Stimulated activated naive CD8-positive, alpha-beta T cell treated with anti-CD3 and anti-CD28 coated beads, Interleukin-15, Interleukin-2, amounts not matched to agents 100 ng/mL and 50 ng/mL, for 24 hours (primary cell): Measurements from ENCODE around the gene PAX5.
A peak's percentile ranks its signal among the peaks of the same experiment; 100 is the strongest.

Source experiments
- H3K27ac Mint-ChIP-seq: one replicate; pipeline ENCODE4 v1.8.0; 2021; ENCODE audit warnings: mild to moderate bottlenecking, mixed read lengths
- H3K27me3 Mint-ChIP-seq: one replicate; pipeline ENCODE4 v1.8.0; 2021; ENCODE audit warnings: mixed read lengths
- H3K36me3 Mint-ChIP-seq: one replicate; pipeline ENCODE4 v1.8.0; 2021; ENCODE audit warnings: low read depth, mixed read lengths
- H3K4me1 Mint-ChIP-seq: one replicate; pipeline ENCODE4 v1.8.0; 2021; ENCODE audit warnings: low read depth, mixed read lengths
- H3K4me3 Mint-ChIP-seq: one replicate; pipeline ENCODE4 v1.8.0; 2021; ENCODE audit warnings: mild to moderate bottlenecking, mixed read lengths
- H3K9me3 Mint-ChIP-seq: one replicate; pipeline ENCODE4 v1.8.0; 2021; ENCODE audit warnings: mixed read lengths

PAX5 gene

GRCh38 chr9:36846621-36847020, 187.4 kb downstream of the PAX5 start:
- H3K9me3 Mint-ChIP-seq = no peaks in the 10 kb centered on the region
- no peaks in the 10 kb centered on the region for H3K36me3 Mint-ChIP-seq
- H3K27ac Mint-ChIP-seq = no peak overlapping the region
- H3K27me3 Mint-ChIP-seq = no peaks in the 10 kb centered on the region
- no peaks in the 10 kb centered on the region for H3K4me1 Mint-ChIP-seq
- no peak overlapping the region for H3K4me3 Mint-ChIP-seq

GRCh38 chr9:36845844-36846243, 188.2 kb downstream of the PAX5 start:
- Mint-ChIP-seq H3K27ac (no peak overlapping the region), H3K27me3 (no peaks in the 10 kb centered on the region), H3K9me3 (no peaks in the 10 kb centered on the region), H3K4me1 (no peaks in the 10 kb centered on the region), H3K4me3 (no peak overlapping the region), H3K36me3 (no peaks in the 10 kb centered on the region)

- Mint-ChIP-seq H3K9me3 (no peaks in the 10 kb centered on the region), H3K4me3 (no peak overlapping the region), H3K36me3 (no peaks in the 10 kb centered on the region), H3K27me3 (no peaks in the 10 kb centered on the region), H3K4me1 (no peaks in the 10 kb centered on the region), H3K27ac (no peak overlapping the region)
These were observed 189.1 kb downstream of the PAX5 start for GRCh38 chr9:36844961-36845360.

GRCh38 chr9:36843964-36844363, 190.1 kb downstream of the PAX5 start:
- Mint-ChIP-seq H3K9me3 (no peaks in the 10 kb centered on the region), H3K36me3 (no peaks in the 10 kb centered on the region), H3K27ac (no peak overlapping the region), H3K4me1 (no peaks in the 10 kb centered on the region), H3K4me3 (no peak overlapping the region), H3K27me3 (no peaks in the 10 kb centered on the region)

GRCh38 chr9:36842560-36843530, 191.2 kb downstream of the PAX5 start:
- Mint-ChIP-seq H3K36me3 (no peaks in the 10 kb centered on the region), H3K27me3 (no peaks in the 10 kb centered on the region), H3K27ac (no peak overlapping the region), H3K4me3 (no peak overlapping the region), H3K9me3 (no peaks in the 10 kb centered on the region), H3K4me1 (no peaks in the 10 kb centered on the region)

GRCh38 chr9:36840898-36841536, 193.1 kb downstream of the PAX5 start:
- no peak overlapping the region for H3K4me3 Mint-ChIP-seq
- H3K9me3 Mint-ChIP-seq = no peaks in the 10 kb centered on the region
- H3K27ac Mint-ChIP-seq = no peak overlapping the region
- H3K27me3 Mint-ChIP-seq = no peaks in the 10 kb centered on the region
- no peaks in the 10 kb centered on the region for H3K36me3 Mint-ChIP-seq
- H3K4me1 Mint-ChIP-seq = no peaks in the 10 kb centered on the region

GRCh38 chr9:36839131-36839885, 194.8 kb downstream of the PAX5 start:
- H3K36me3 Mint-ChIP-seq = no peaks in the 10 kb centered on the region

GRCh38 chr9:36837431-36838405, 196.3 kb downstream of the PAX5 start:
- no peak overlapping the region for H3K4me3 Mint-ChIP-seq
- peak overlapping the region; percentile 23 for H3K27ac Mint-ChIP-seq
- H3K27me3 Mint-ChIP-seq = no peaks in the 10 kb centered on the region
- no peaks in the 10 kb centered on the region for H3K9me3 Mint-ChIP-seq
- H3K4me1 Mint-ChIP-seq = no peaks in the 10 kb centered on the region
- no peaks in the 10 kb centered on the region for H3K36me3 Mint-ChIP-seq

More at GRCh38 chr9:36839131-36839885, 194.8 kb downstream of the PAX5 start:
- Mint-ChIP-seq H3K27ac (no peak overlapping the region), H3K4me1 (no peaks in the 10 kb centered on the region), H3K27me3 (no peaks in the 10 kb centered on the region), H3K4me3 (no peak overlapping the region), H3K9me3 (no peaks in the 10 kb centered on the region)

- Mint-ChIP-seq H3K36me3 (no peaks in the 10 kb centered on the region), H3K27ac (no peak overlapping the region), H3K4me1 (no peaks in the 10 kb centered on the region), H3K27me3 (no peaks in the 10 kb centered on the region), H3K9me3 (no peaks in the 10 kb centered on the region), H3K4me3 (no peak overlapping the region)
These were observed 197.6 kb downstream of the PAX5 start for GRCh38 chr9:36836486-36836885.

GRCh38 chr9:36835271-36835996, 198.6 kb downstream of the PAX5 start:
- no peaks in the 10 kb centered on the region for H3K36me3 Mint-ChIP-seq
- H3K27me3 Mint-ChIP-seq = no peaks in the 10 kb centered on the region
- H3K27ac Mint-ChIP-seq = no peak overlapping the region
- no peak overlapping the region for H3K4me3 Mint-ChIP-seq
- H3K4me1 Mint-ChIP-seq = no peaks in the 10 kb centered on the region
- no peaks in the 10 kb centered on the region for H3K9me3 Mint-ChIP-seq

- Mint-ChIP-seq H3K9me3 (no peaks in the 10 kb centered on the region), H3K4me3 (no peak overlapping the region), H3K27me3 (no peaks in the 10 kb centered on the region), H3K36me3 (no peaks in the 10 kb centered on the region), H3K4me1 (no peaks in the 10 kb centered on the region), H3K27ac (no peak overlapping the region)
These were observed 199.3 kb downstream of the PAX5 start for GRCh38 chr9:36834736-36835135.

GRCh38 chr9:36833954-36834353, 200.1 kb downstream of the PAX5 start:
- H3K36me3 Mint-ChIP-seq = no peaks in the 10 kb centered on the region
- no peaks in the 10 kb centered on the region for H3K4me1 Mint-ChIP-seq
- H3K27me3 Mint-ChIP-seq = no peaks in the 10 kb centered on the region
- H3K27ac Mint-ChIP-seq = no peak overlapping the region
- H3K4me3 Mint-ChIP-seq = no peak overlapping the region
- no peaks in the 10 kb centered on the region for H3K9me3 Mint-ChIP-seq

- Mint-ChIP-seq H3K27ac (no peak overlapping the region), H3K9me3 (no peaks in the 10 kb centered on the region), H3K36me3 (no peaks in the 10 kb centered on the region), H3K4me3 (no peak overlapping the region), H3K4me1 (no peaks in the 10 kb centered on the region), H3K27me3 (peaks cover 2% of the 10 kb centered on the region)
These were observed 201.8 kb downstream of the PAX5 start for GRCh38 chr9:36832164-36832795.
